Mesenchymal stem cell (in vitro differentiated cells and primary cell): Measurements from ENCODE around the gene NUDT17.
"Not testable (repeated sequence)": the region's sequence is repeated elsewhere in the genome, so short reads cannot be mapped to it uniquely, and the experiment has no call there.

Experiments
- DNase-seq: peaks from one replicate; pipeline ENCODE4 v3.0.0-alpha.2; 2013
- H2AFZ ChIP-seq: one replicate; pipeline ENCODE4 v1.6.1; 2013; ENCODE audit warnings: low read depth, mild to moderate bottlenecking, control low read depth, inconsistent platforms, low read length, moderate library complexity
- H2AK5ac ChIP-seq: 2 replicates; pipeline ENCODE4 v1.6.1; 2013; ENCODE audit warnings: low read length, moderate library complexity, mild to moderate bottlenecking, inconsistent platforms; ENCODE audit not compliant: severe bottlenecking
- H2BK120ac ChIP-seq: one replicate; pipeline ENCODE4 v1.6.1; 2013; ENCODE audit warnings: low read depth, mild to moderate bottlenecking, inconsistent platforms, low read length, moderate library complexity
- H2BK12ac ChIP-seq, 2 experiments: one replicate each; pipeline ENCODE4 v1.6.1; 2013; ENCODE audit warnings: inconsistent platforms in 2 of 2, low read length in 2 of 2, mild to moderate bottlenecking in 2 of 2, moderate library complexity in 2 of 2, control low read depth in 1 of 2
- H2BK15ac ChIP-seq: one replicate; pipeline ENCODE4 v1.6.1; 2013; ENCODE audit warnings: mild to moderate bottlenecking, low read depth, inconsistent platforms; ENCODE audit not compliant: poor library complexity, severe bottlenecking
- H2BK5ac ChIP-seq: 2 replicates; pipeline ENCODE4 v1.6.1; 2013; ENCODE audit warnings: low read depth, mild to moderate bottlenecking, low read length, control low read depth, inconsistent platforms; ENCODE audit not compliant: poor library complexity, severe bottlenecking
- H3K14ac ChIP-seq, 2 experiments: one replicate each; pipeline ENCODE4 v1.6.1; 2013; ENCODE audit warnings: inconsistent platforms in 2 of 2, low read length in 2 of 2, control low read depth in 1 of 2, mild to moderate bottlenecking in 1 of 2, moderate library complexity in 1 of 2
- H3K18ac ChIP-seq, 2 experiments: one replicate each; pipeline ENCODE4 v1.6.1; 2013; ENCODE audit warnings: inconsistent platforms in 2 of 2, low read length in 2 of 2, control low read depth in 1 of 2, low read depth in 1 of 2, mild to moderate bottlenecking in 1 of 2
- H3K23ac ChIP-seq, 2 experiments: one replicate each; pipeline ENCODE4 v1.6.1; 2013; ENCODE audit warnings: inconsistent platforms in 2 of 2, low read length in 2 of 2, mild to moderate bottlenecking in 2 of 2, moderate library complexity in 2 of 2, control low read depth in 1 of 2
- H3K27ac ChIP-seq: 2 replicates; pipeline ENCODE4 v1.5.1; 2013; ENCODE audit warnings: mild to moderate bottlenecking, moderate library complexity, low read length, control low read depth, inconsistent platforms; ENCODE audit not compliant: poor library complexity, severe bottlenecking
- H3K27me3 ChIP-seq, 2 experiments: 2 replicates each; pipeline versions ENCODE4 v1.6.1 to v1.7.0; 2013; ENCODE audit warnings: low read length in 2 of 2, mild to moderate bottlenecking in 2 of 2, moderate library complexity in 2 of 2, control low read depth in 1 of 2, inconsistent platforms in 1 of 2; ENCODE audit not compliant: control insufficient read depth in 1 of 2, insufficient read depth in 1 of 2
- H3K36me3 ChIP-seq, 2 experiments: 2 replicates each; pipeline versions ENCODE4 v1.6.1 to v1.7.0; 2013; ENCODE audit warnings: low read length in 2 of 2, control low read depth in 1 of 2, inconsistent platforms in 1 of 2, low read depth in 1 of 2, mild to moderate bottlenecking in 1 of 2; ENCODE audit not compliant: insufficient read depth in 2 of 2, control insufficient read depth in 1 of 2
- H3K4ac ChIP-seq, 2 experiments: one replicate each; pipeline ENCODE4 v1.6.1; 2013; ENCODE audit warnings: inconsistent platforms in 2 of 2, low read length in 2 of 2, mild to moderate bottlenecking in 2 of 2, moderate library complexity in 2 of 2, control low read depth in 1 of 2, low read depth in 1 of 2
- H3K4me1 ChIP-seq: 2 replicates; pipeline ENCODE4 v1.6.1; 2013; ENCODE audit warnings: low read depth, low read length, control low read depth; ENCODE audit not compliant: control insufficient read depth, insufficient read depth
- H3K4me2 ChIP-seq: 2 replicates; pipeline ENCODE4 v1.6.1; 2013; ENCODE audit warnings: low read length, mild to moderate bottlenecking, inconsistent platforms; ENCODE audit not compliant: poor library complexity, severe bottlenecking
- H3K4me3 ChIP-seq, 2 experiments: 2 replicates each; pipeline versions ENCODE4 v1.5.1 to v1.7.0; 2013; ENCODE audit warnings: low read length in 2 of 2, mild to moderate bottlenecking in 2 of 2, control low read depth in 1 of 2, low read depth in 1 of 2; ENCODE audit not compliant: insufficient read depth in 1 of 2
- H3K79me1 ChIP-seq: replicated peaks from 2 replicates; pipeline ENCODE4 v1.6.1; 2013; ENCODE audit warnings: mild to moderate bottlenecking, control low read depth, low read length, inconsistent platforms; ENCODE audit not compliant: poor library complexity, severe bottlenecking
- H3K9ac ChIP-seq: 2 replicates; pipeline ENCODE4 v1.7.0; 2013; ENCODE audit warnings: mild to moderate bottlenecking, low read length, moderate library complexity
- H3K9me3 ChIP-seq: 2 replicates; pipeline ENCODE4 v1.7.0; 2013; ENCODE audit warnings: mild to moderate bottlenecking, low read length; ENCODE audit not compliant: control insufficient read depth
- H4K8ac ChIP-seq: one replicate; pipeline ENCODE4 v1.6.1; 2013; ENCODE audit warnings: inconsistent platforms, mild to moderate bottlenecking, low read length, moderate library complexity
- H4K91ac ChIP-seq: one replicate; pipeline ENCODE4 v1.6.1; 2013; ENCODE audit warnings: mild to moderate bottlenecking, low read length, inconsistent platforms
- WGBS: methylation state at CpG from one replicate; pipeline ENCODE4 v1.1.7; 2013; ENCODE audit warnings: mixed read lengths; 5-methylcytosine and 5-hydroxymethylcytosine counted together

NUDT17 gene

GRCh38 chr1:145805057-145805456 is 40.4 kb upstream of the NUDT17 start:
- Histone ChIP-seq H4K91ac (no peak overlapping the region), H2BK5ac (no peak overlapping the region), H3K27ac (no peak overlapping the region), H2AFZ (no peak overlapping the region), H3K36me3 (no peaks in the 10 kb centered on the region), H3K14ac (no peak overlapping the region), H3K9ac (no peak overlapping the region), H3K9me3 (no peaks in the 10 kb centered on the region), H2AK5ac (no peak overlapping the region), H3K23ac (no peak overlapping the region), H2BK15ac (no peak overlapping the region), H2BK12ac (no peak overlapping the region), H3K79me1 (no peaks in the 10 kb centered on the region), H3K18ac (no peak overlapping the region), H2BK120ac (no peak overlapping the region), H3K4me3 (no peak overlapping the region), H3K4me1 (peaks cover 5% of the 10 kb centered on the region), H3K4me2 (no peak overlapping the region), H3K4ac (no peak overlapping the region), H3K27me3 (no peaks in the 10 kb centered on the region), H4K8ac (no peak overlapping the region)
- no peak for DNase-seq
- WGBS = 67% methylated on average over 1 of the region's 1 CpG

GRCh38 chr1:145806408-145806807 is 39.0 kb upstream of the NUDT17 start:
- Histone ChIP-seq H3K36me3 (no peaks in the 10 kb centered on the region), H2AFZ (no peak overlapping the region), H3K79me1 (no peaks in the 10 kb centered on the region), H3K9ac (no peak overlapping the region), H3K23ac (no peak overlapping the region), H3K27ac (no peak overlapping the region), H4K91ac (no peak overlapping the region), H2AK5ac (no peak overlapping the region), H3K18ac (no peak overlapping the region), H3K4me1 (peaks cover 4% of the 10 kb centered on the region), H4K8ac (no peak overlapping the region), H3K14ac (no peak overlapping the region), H3K4me3 (no peak overlapping the region), H3K9me3 (no peaks in the 10 kb centered on the region), H2BK15ac (no peak overlapping the region), H3K27me3 (no peaks in the 10 kb centered on the region), H2BK5ac (no peak overlapping the region), H2BK120ac (no peak overlapping the region), H3K4me2 (no peak overlapping the region), H2BK12ac (no peak overlapping the region), H3K4ac (no peak overlapping the region)
- DNase-seq = no peak
- WGBS = 100% methylated on average over 2 of the region's 4 CpGs

- Histone ChIP-seq H2AK5ac (no peak overlapping the region), H3K4ac (no peak overlapping the region), H4K91ac (no peak overlapping the region), H3K23ac (no peak overlapping the region), H3K18ac (no peak overlapping the region), H2BK12ac (no peak overlapping the region), H3K4me2 (no peak overlapping the region), H2AFZ (no peak overlapping the region), H2BK5ac (no peak overlapping the region), H3K4me3 (no peak overlapping the region), H3K36me3 (no peaks in the 10 kb centered on the region), H3K14ac (no peak overlapping the region), H2BK120ac (no peak overlapping the region), H3K9ac (no peak overlapping the region), H3K9me3 (no peaks in the 10 kb centered on the region), H3K4me1 (peaks cover 4% of the 10 kb centered on the region), H3K27ac (no peak overlapping the region), H4K8ac (no peak overlapping the region), H2BK15ac (no peak overlapping the region), H3K79me1 (no peaks in the 10 kb centered on the region), H3K27me3 (no peaks in the 10 kb centered on the region)
- 100% methylated on average over 6 of the region's 7 CpGs for WGBS
- DNase-seq = no peak
Observed at GRCh38 chr1:145806844-145807243, 38.6 kb upstream of the NUDT17 start.

- H3K4ac ChIP-seq, H2BK5ac ChIP-seq, H4K91ac ChIP-seq, H2BK120ac ChIP-seq, H2BK15ac ChIP-seq, H3K18ac ChIP-seq, H3K79me1 ChIP-seq, H3K4me2 ChIP-seq, H2AFZ ChIP-seq, H3K14ac ChIP-seq, H3K23ac ChIP-seq, H3K4me1 ChIP-seq, H3K4me3 ChIP-seq, H4K8ac ChIP-seq, H2AK5ac ChIP-seq, H3K27me3 ChIP-seq, H2BK12ac ChIP-seq, DNase-seq, H3K9me3 ChIP-seq, H3K9ac ChIP-seq, H3K36me3 ChIP-seq: not testable (repeated sequence)
- WGBS = no CpG with 5 or more reads among the region's 6 CpGs
- peak overlapping the region; percentile 38 for H3K27ac ChIP-seq
Observed at GRCh38 chr1:145812977-145813810, 32.2 kb upstream of the NUDT17 start.
